GM18907 (cell line): ENCODE data around the gene MYH14.

ENCODE experiments used
- ATAC-seq: cut with Tn5 transposase; IDR thresholded peaks from one replicate; pipeline ENCODE4 v1.9.1; 2021; ENCODE audit warnings: mild to moderate bottlenecking, moderate library complexity; ENCODE audit not compliant: unreplicated experiment

Gene MYH14

GRCh38 chr19:50255115-50255514, 51.7 kb downstream of the MYH14 start:
- ATAC-seq: no peak

- no peak for ATAC-seq
Measured at GRCh38 chr19:50257141-50257540, 53.7 kb downstream of the MYH14 start.

- no peak for ATAC-seq
Measured at GRCh38 chr19:50258918-50259372, 55.5 kb downstream of the MYH14 start.

GRCh38 chr19:50261446-50261970, 58.1 kb downstream of the MYH14 start:
- ATAC-seq: no peak

- no peak for ATAC-seq
Measured at GRCh38 chr19:50263176-50263575, 59.8 kb downstream of the MYH14 start.

GRCh38 chr19:50264483-50265186, 61.2 kb downstream of the MYH14 start:
- no peak for ATAC-seq

GRCh38 chr19:50266041-50266440, 62.6 kb downstream of the MYH14 start:
- ATAC-seq: no peak

GRCh38 chr19:50266896-50267295, 63.5 kb downstream of the MYH14 start:
- no peak for ATAC-seq

GRCh38 chr19:50268041-50268440, 64.6 kb downstream of the MYH14 start:
- no peak for ATAC-seq

GRCh38 chr19:50268501-50268900, 65.1 kb downstream of the MYH14 start:
- no peak for ATAC-seq

GRCh38 chr19:50269653-50270052, 66.2 kb downstream of the MYH14 start:
- ATAC-seq: no peak

- ATAC-seq: no peak
Measured at GRCh38 chr19:50272263-50272897, 69.0 kb downstream of the MYH14 start.

- ATAC-seq: no peak
Measured at GRCh38 chr19:50273821-50274220, 70.4 kb downstream of the MYH14 start.

- ATAC-seq: no peak
Measured at GRCh38 chr19:50275577-50276368, 72.4 kb downstream of the MYH14 start.

GRCh38 chr19:50276370-50277063, 73.1 kb downstream of the MYH14 start:
- no peak for ATAC-seq

- ATAC-seq: no peak
Measured at GRCh38 chr19:50277966-50278580, 74.7 kb downstream of the MYH14 start.

GRCh38 chr19:50280074-50280473, 76.7 kb downstream of the MYH14 start:
- ATAC-seq: no peak

GRCh38 chr19:50280983-50281382, 77.6 kb downstream of the MYH14 start:
- no peak for ATAC-seq

GRCh38 chr19:50281491-50281890, 78.1 kb downstream of the MYH14 start:
- no peak for ATAC-seq

GRCh38 chr19:50285833-50286232, 82.4 kb downstream of the MYH14 start:
- ATAC-seq: no peak
